ENCODE data around the gene RGS7. TPM values are rescaled to one million over a fixed set of nuclear protein-coding genes. Genes with fewer than 3 reads are reported as not detected.

RGS7 gene
- total RNA-seq, 1 donor from 2014 or later, result not detected

GRCh38 chr1:240998024-240998423 lies 359.0 kb downstream of the RGS7 start:
- H3K9me3 ChIP-seq, result no peaks in the 10 kb centered on the region
- H3K27ac ChIP-seq, result no peak overlapping the region
- H3K36me3 ChIP-seq, result no peaks in the 10 kb centered on the region
- DNase-seq (no peak), ATAC-seq (no peak)
- no peak for TF ChIP-seq CTCF (IDR thresholded peaks at IDR 0.05)
- intact Hi-C loops (cut with DNase I), result no loop called here
- H3K27me3 ChIP-seq, result no peaks in the 10 kb centered on the region
- H3K4me1 ChIP-seq, result no peaks in the 10 kb centered on the region
- no peak overlapping the region for H3K4me3 ChIP-seq

- Histone ChIP-seq H3K36me3 (no peaks in the 10 kb centered on the region), H3K27me3 (no peaks in the 10 kb centered on the region), H3K27ac (no peak overlapping the region), H3K4me3 (no peak overlapping the region), H3K9me3 (no peaks in the 10 kb centered on the region), H3K4me1 (no peaks in the 10 kb centered on the region)
- DNase-seq (no peak), ATAC-seq (no peak)
- intact Hi-C loops (cut with DNase I), result no loop called here
- TF ChIP-seq CTCF (IDR thresholded peaks at IDR 0.05), result no peak
Observed at GRCh38 chr1:240993004-240993403, 364.0 kb downstream of the RGS7 start.

- H3K36me3 ChIP-seq, result no peaks in the 10 kb centered on the region
- no peak for ATAC-seq
- no peak for DNase-seq
- H3K9me3 ChIP-seq, result no peaks in the 10 kb centered on the region
- no peaks in the 10 kb centered on the region for H3K4me1 ChIP-seq
- no peak overlapping the region for H3K27ac ChIP-seq
- TF ChIP-seq CTCF (IDR thresholded peaks at IDR 0.05), result no peak
- intact Hi-C loops (cut with DNase I), result no loop called here
- H3K27me3 ChIP-seq, result no peaks in the 10 kb centered on the region
- H3K4me3 ChIP-seq, result no peak overlapping the region
Observed at GRCh38 chr1:240991230-240991629, 365.8 kb downstream of the RGS7 start.

- no peak for DNase-seq
- ATAC-seq, result no peak
- no peak overlapping the region for H3K4me3 ChIP-seq
- no peaks in the 10 kb centered on the region for H3K36me3 ChIP-seq
- intact Hi-C loops (cut with DNase I), result no loop called here
- no peak for TF ChIP-seq CTCF (IDR thresholded peaks at IDR 0.05)
- H3K4me1 ChIP-seq, result no peaks in the 10 kb centered on the region
- H3K27ac ChIP-seq, result no peak overlapping the region
- H3K9me3 ChIP-seq, result no peaks in the 10 kb centered on the region
- H3K27me3 ChIP-seq, result no peaks in the 10 kb centered on the region
Observed at GRCh38 chr1:240987928-240988327, 369.1 kb downstream of the RGS7 start.

- no peaks in the 10 kb centered on the region for H3K27me3 ChIP-seq
- DNase-seq (no peak), ATAC-seq (no peak)
- intact Hi-C loops (cut with DNase I), result no loop called here
- no peak overlapping the region for H3K4me3 ChIP-seq
- no peak for TF ChIP-seq CTCF (IDR thresholded peaks at IDR 0.05)
- H3K36me3 ChIP-seq, result no peaks in the 10 kb centered on the region
- no peaks in the 10 kb centered on the region for H3K4me1 ChIP-seq
- H3K9me3 ChIP-seq, result no peaks in the 10 kb centered on the region
- H3K27ac ChIP-seq, result no peak overlapping the region
Observed at GRCh38 chr1:240985081-240985480, 371.9 kb downstream of the RGS7 start.

- H3K4me1 ChIP-seq, result no peaks in the 10 kb centered on the region
- H3K9me3 ChIP-seq, result no peaks in the 10 kb centered on the region
- H3K27ac ChIP-seq, result no peak overlapping the region
- DNase-seq (no peak), ATAC-seq (no peak)
- no peak overlapping the region for H3K4me3 ChIP-seq
- intact Hi-C loops (cut with DNase I), result no loop called here
- H3K27me3 ChIP-seq, result no peaks in the 10 kb centered on the region
- TF ChIP-seq CTCF (IDR thresholded peaks at IDR 0.05), result no peak
- no peaks in the 10 kb centered on the region for H3K36me3 ChIP-seq
Observed at GRCh38 chr1:240980342-240980741, 376.7 kb downstream of the RGS7 start.

Measured in upper lobe of right lung (tissue), 1 donor.